Caco-2 (cell line): ENCODE results near the gene AUTS2. TPM values are rescaled to one million over a fixed set of nuclear protein-coding genes. Genes with fewer than 3 reads are reported as not detected.

Experiments used
- BruUV-seq: library from RNA; stranded (reverse); fragments of 400-500 nt; replicated peaks from 2 replicates; lab custom pipeline; 2021; lab: Mats Ljungman, UMichigan
- CTCF ChIA-PET: fragments of 300-600 bp; sonication (Branson Sonifier 250); formaldehyde crosslinking; loops from one replicate; lab custom pipeline; 2022; ENCODE audit warnings: antibody characterized with exemption; lab: Charles Lee
- POLR2A ChIA-PET: fragments of 300-600 bp; sonication (Branson Sonifier 250); formaldehyde crosslinking; loops from one replicate; lab custom pipeline; 2022; ENCODE audit warnings: antibody characterized with exemption; lab: Charles Lee
- DNase-seq, 2 experiments: peaks; one replicate each; pipeline versions ENCODE4 v3.0.0 to v3.0.0-alpha.2; 2020 to 2022
- H3K27me3 ChIP-seq: replicated peaks from 2 replicates; pipeline ENCODE4 v1.6.0; 2011; ENCODE audit warnings: low read length; ENCODE audit not compliant: control insufficient read depth, insufficient read depth
- H3K36me3 ChIP-seq: 2 replicates; pipeline ENCODE4 v1.5.1; 2011; ENCODE audit warnings: low read length; ENCODE audit not compliant: control insufficient read depth, insufficient read depth
- H3K4me1 ChIP-seq: fragments of 250-450 bp; sonication (Bioruptor Pico); 2 replicates; pipeline ENCODE4 v1.5.1; 2020; ENCODE audit warnings: mild to moderate bottlenecking
- H3K4me3 ChIP-seq: 2 replicates; pipeline ENCODE4 v1.5.1; 2011; ENCODE audit warnings: low read depth, mild to moderate bottlenecking, control low read depth, low read length
- H3K9me3 ChIP-seq: fragments of 250-450 bp; sonication (Bioruptor Pico); 2 replicates; pipeline ENCODE4 v1.5.1; 2020; ENCODE audit warnings: mild to moderate bottlenecking, moderate library complexity
- H3K27ac Mint-ChIP-seq: one replicate; pipeline ENCODE4 v1.8.0; 2022; ENCODE audit warnings: mixed read lengths; ENCODE audit not compliant: unreplicated experiment
- H3K27me3 Mint-ChIP-seq: one replicate; pipeline ENCODE4 v1.8.0; 2022; ENCODE audit warnings: mixed read lengths; ENCODE audit not compliant: insufficient read depth, unreplicated experiment
- H3K36me3 Mint-ChIP-seq: one replicate; pipeline ENCODE4 v1.8.0; 2022; ENCODE audit warnings: mild to moderate bottlenecking, mixed read lengths; ENCODE audit not compliant: insufficient read depth, unreplicated experiment
- H3K4me1 Mint-ChIP-seq: one replicate; pipeline ENCODE4 v1.8.0; 2022; ENCODE audit warnings: low read depth, mixed read lengths; ENCODE audit not compliant: unreplicated experiment
- H3K4me3 Mint-ChIP-seq: one replicate; pipeline ENCODE4 v1.8.0; 2022; ENCODE audit warnings: mild to moderate bottlenecking, moderate library complexity, mixed read lengths; ENCODE audit not compliant: unreplicated experiment
- H3K9me3 Mint-ChIP-seq: one replicate; pipeline ENCODE4 v1.8.0; 2022; ENCODE audit warnings: mixed read lengths; ENCODE audit not compliant: unreplicated experiment
- CTCF ChIP-seq, 2 experiments: fragments of 200-600 bp in 1 of 2; IDR thresholded peaks; 1 replicate in 1 of 2; 2 replicates in 1 of 2; pipeline versions ENCODE4 v1.5.1 to v1.8.0; 2011 to 2022; ENCODE audit warnings: antibody characterized with exemption in 1 of 2, control low read depth in 1 of 2, inconsistent platforms in 1 of 2, low read depth in 1 of 2, low read length in 1 of 2, mild to moderate bottlenecking in 1 of 2, moderate library complexity in 1 of 2; ENCODE audit not compliant: insufficient read depth in 1 of 2, severe bottlenecking in 1 of 2, unreplicated experiment in 1 of 2
- intact Hi-C: fragments of 100-400 bp; cut with micrococcal nuclease; formaldehyde crosslinking; loops from one replicate; pipeline ENCODE4 v1.10.0; 2022; ENCODE audit not compliant: unreplicated experiment
- total RNA-seq: library from RNA; stranded (reverse); gene quantifications from 2 replicates; pipeline ENCODE4 v1.2.3, GENCODE V29; 2022

AUTS2 gene
- total RNA-seq, 1 experiment from 2014 or later = 37.1 TPM

- Mint-ChIP-seq H3K36me3 (no peaks in the 10 kb centered on the region), H3K4me1 (peaks cover 7% of the 10 kb centered on the region), H3K9me3 (no peaks in the 10 kb centered on the region), H3K27ac (no peak overlapping the region), H3K4me3 (no peak overlapping the region), H3K27me3 (peaks cover 2% of the 10 kb centered on the region)
- DNase-seq = no peak
- Histone ChIP-seq H3K36me3 (no peaks in the 10 kb centered on the region), H3K4me1 (0 out of 2 replicates have a peak, but pooled peaks cover 4% of the 10 kb centered on the region), H3K9me3 (no peaks in the 10 kb centered on the region), H3K4me3 (no peak overlapping the region), H3K27me3 (no peaks in the 10 kb centered on the region)
- intact Hi-C loops = no loop called here
- ChIA-PET POLR2A (no interaction called here), CTCF (no interaction called here)
- no peak for TF ChIP-seq CTCF (IDR thresholded peaks at IDR 0.05; ENCODE audit: insufficient read depth in 1 of 2, low read depth in 1 of 2, low read length in 1 of 2, severe bottlenecking in 1 of 2, unreplicated experiment in 1 of 2)
- no TSS peak for BruUV-seq
Measured at GRCh38 chr7:70014472-70015177, 416.4 kb downstream of the AUTS2 start.

GRCh38 chr7:70015353-70015752, 417.1 kb downstream of the AUTS2 start:
- no peak overlapping the region for H3K4me3 ChIP-seq
- H3K27ac Mint-ChIP-seq = no peak overlapping the region
- no peaks in the 10 kb centered on the region for H3K9me3 ChIP-seq
- POLR2A ChIA-PET = no interaction called here
- H3K36me3 Mint-ChIP-seq = no peaks in the 10 kb centered on the region
- no TSS peak for BruUV-seq
- no peaks in the 10 kb centered on the region for H3K9me3 Mint-ChIP-seq
- TF ChIP-seq CTCF (IDR thresholded peaks at IDR 0.05; ENCODE audit: insufficient read depth in 1 of 2, low read depth in 1 of 2, low read length in 1 of 2, severe bottlenecking in 1 of 2, unreplicated experiment in 1 of 2) = no peak
- no peak overlapping the region for H3K4me3 Mint-ChIP-seq
- DNase-seq = no peak
- peaks cover 7% of the 10 kb centered on the region for H3K4me1 Mint-ChIP-seq
- H3K36me3 ChIP-seq = no peaks in the 10 kb centered on the region
- intact Hi-C loops = no loop called here
- peaks cover 2% of the 10 kb centered on the region for H3K27me3 Mint-ChIP-seq
- 0 out of 2 replicates have a peak, but pooled peaks cover 4% of the 10 kb centered on the region for H3K4me1 ChIP-seq
- H3K27me3 ChIP-seq = no peaks in the 10 kb centered on the region
- CTCF ChIA-PET = no interaction called here

GRCh38 chr7:70016044-70016770, 417.9 kb downstream of the AUTS2 start:
- H3K4me3 Mint-ChIP-seq = no peak overlapping the region
- no TSS peak for BruUV-seq
- no peak overlapping the region for H3K27ac Mint-ChIP-seq
- H3K27me3 Mint-ChIP-seq = peaks cover 2% of the 10 kb centered on the region
- Histone ChIP-seq H3K9me3 (no peaks in the 10 kb centered on the region), H3K4me3 (no peak overlapping the region), H3K27me3 (no peaks in the 10 kb centered on the region), H3K36me3 (no peaks in the 10 kb centered on the region), H3K4me1 (0 out of 2 replicates have a peak, but pooled peaks cover 4% of the 10 kb centered on the region)
- H3K36me3 Mint-ChIP-seq = no peaks in the 10 kb centered on the region
- peaks cover 7% of the 10 kb centered on the region for H3K4me1 Mint-ChIP-seq
- TF ChIP-seq CTCF (IDR thresholded peaks at IDR 0.05; ENCODE audit: insufficient read depth in 1 of 2, low read depth in 1 of 2, low read length in 1 of 2, severe bottlenecking in 1 of 2, unreplicated experiment in 1 of 2) = no peak
- POLR2A ChIA-PET = no interaction called here
- no peaks in the 10 kb centered on the region for H3K9me3 Mint-ChIP-seq
- intact Hi-C loops = no loop called here
- CTCF ChIA-PET = no interaction called here
- peak in 1 of 2 experiments; percentile 44 for DNase-seq
